ENCODE results near the gene OCA2.

Gene OCA2

DNA sequence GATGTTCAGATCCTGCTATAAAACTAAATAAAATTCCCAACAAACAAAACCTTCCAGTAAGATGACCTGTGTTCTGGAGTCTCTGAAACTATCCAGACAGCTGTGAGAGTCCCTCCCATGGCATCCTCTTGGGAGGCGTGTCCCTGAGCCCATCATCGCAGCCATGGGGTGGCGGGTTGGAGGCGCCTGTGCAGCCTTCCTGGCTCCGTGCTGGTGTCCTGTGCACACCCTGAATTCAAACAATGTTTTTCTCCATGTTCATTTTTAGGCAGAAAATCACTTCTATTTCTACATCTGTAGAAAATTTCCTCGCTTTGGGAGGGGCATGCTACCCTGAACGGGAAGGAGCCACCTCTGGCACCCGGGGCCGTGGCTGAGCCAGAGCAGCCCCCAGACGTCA, 19.4 kb upstream of the OCA2 start:
- DNase-seq, result no peak

DNA sequence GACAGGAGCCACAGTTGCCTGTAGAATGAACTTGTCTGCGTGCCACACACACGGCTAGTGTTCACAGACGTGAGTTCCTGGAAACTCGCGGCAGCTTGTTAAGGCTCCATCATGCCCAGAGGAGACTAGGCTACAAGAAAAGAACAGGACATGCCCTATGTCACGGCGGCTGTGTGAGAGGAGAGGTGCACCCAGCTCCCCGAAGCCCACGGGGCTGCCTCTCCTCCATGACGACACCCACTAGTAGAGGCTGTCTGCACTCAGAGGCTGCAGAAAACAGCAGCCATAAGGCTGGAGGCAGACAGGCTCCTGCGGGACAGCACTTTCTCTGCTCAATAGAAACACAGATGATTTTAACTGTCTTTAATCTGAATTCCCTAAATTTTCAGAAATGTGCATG, 19.0 kb upstream of the OCA2 start:
- no peak for DNase-seq

DNA sequence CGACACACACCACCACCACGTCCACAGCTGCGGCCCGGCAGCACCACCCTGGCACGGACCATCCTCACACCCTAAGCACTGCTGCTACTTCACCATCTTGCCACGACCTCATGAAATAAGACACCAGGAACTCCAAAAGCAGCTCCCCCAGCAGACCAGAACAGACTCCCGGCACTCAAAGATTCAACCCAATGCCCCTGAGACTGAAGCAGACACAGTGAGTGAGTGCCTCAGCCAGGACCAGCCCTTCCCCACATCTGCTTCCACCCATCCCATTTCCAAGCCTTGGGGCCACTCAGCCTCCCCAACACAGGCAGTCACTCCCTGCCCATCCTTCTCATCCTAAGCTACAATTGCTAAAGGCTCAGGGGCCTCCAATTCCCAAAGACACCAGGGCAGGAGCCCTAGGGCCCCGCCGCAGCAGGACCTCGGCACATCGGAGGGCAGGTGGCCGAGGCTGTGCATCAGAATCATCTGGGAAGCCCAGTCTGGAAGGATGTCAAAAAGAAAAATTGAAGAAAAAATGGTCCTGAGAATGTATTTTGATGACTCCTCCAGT, 18.4 kb upstream of the OCA2 start:
- DNase-seq, result no peak

DNA sequence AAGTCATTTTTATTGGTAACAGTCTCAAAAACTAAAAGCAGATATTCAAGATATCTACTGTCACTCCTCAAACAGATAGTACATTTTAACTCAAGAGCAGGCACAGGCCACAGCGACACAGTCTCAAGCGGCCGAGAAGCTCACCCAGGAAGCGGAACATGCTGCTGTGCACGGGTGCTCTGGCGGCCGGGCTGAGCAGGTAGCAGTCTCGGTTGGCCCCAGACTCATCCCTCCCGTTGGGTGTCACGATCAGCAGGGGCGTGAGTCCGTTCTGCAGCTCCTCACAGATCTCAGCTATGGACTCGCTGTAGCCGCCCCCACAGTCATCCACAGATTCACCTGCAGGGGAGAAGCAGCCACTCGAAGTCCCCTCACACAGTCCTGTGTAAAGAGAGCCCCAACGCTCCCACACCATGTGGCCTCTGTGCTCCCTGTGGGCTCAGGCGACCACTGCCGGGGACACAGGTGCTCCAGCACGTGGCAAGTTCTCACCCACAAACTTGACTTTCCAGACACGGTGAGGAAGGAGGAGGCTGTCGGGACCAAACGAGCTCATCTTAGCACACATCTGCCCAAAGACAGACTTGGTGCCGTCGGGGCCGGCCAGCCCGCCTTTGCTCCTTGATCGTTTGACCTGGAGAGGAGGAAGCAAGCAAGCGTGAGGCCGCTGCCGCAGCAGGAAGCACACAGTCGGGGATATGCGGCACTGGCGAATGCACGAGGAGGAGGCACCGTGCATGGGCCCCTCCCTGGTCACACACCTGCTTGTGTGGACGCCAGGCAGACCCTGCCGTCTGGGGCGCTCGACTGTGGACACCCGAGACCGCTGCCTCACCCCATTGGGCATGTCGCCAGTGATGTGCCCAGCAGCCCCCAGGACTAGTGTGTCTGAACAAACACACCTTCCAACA, 17.7 kb upstream of the OCA2 start:
- no peak for DNase-seq

DNA sequence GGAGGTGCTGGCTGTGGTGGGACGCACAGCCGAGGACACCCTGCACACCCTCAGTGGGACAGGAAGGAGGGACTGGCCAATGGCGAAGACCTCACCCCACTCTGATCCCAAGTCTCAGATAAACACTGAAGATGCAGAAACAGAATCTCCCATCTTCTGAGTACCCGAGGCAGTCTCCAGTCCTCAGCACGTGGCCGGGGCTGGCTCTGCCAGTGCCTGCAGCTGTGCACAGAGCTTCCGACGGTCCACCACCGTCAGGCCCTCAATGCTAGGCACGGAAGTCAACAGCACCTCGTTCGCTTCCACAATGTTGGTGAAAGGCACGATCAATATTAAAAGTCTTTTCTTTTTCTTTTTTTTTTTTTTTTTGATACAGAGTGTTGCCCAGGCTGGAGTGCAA, 16.8 kb upstream of the OCA2 start:
- DNase-seq, result no peak

DNA sequence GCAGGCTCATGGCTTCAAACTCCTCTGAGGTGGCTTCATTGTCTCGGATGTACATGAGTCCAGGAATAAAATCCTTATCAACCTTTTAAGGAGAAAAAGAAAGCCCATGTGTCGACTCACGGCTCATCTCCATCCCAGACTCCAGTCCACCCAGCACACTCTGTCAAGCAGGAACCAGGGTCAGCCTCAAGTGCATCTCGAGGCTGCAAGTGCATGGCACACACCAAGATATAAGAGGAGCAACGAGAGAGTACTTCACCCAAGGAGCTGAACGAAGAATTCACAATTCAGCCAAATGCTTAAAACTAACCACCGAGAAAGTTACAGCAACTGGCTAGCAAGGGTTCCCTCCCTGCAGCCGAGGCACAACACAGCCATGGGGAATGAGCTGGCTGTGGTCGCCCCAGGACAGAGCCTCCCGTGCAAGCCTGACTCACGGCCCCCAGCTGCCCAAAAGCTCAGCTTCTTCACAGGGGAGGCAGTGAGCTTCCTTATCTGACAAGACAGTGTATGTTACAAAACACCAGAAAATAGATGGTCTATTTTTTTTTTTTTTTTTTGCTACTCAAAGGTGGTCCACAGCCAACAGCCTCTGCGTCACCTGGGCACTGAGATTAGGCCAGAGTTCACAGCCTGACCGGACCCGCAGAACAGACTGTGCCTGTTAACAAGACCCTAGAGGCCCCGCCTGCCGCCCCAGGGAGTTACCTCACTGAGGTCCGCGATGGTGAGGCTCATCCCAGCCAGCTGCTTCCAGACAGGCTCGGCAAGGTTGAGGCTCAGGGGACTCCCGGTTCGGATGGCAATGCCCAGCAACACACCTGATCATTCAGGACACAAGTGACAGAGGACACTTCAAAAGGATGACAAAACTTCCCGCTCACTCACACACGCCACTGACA, 15.9 kb upstream of the OCA2 start:
- DNase-seq, result no peak

DNA sequence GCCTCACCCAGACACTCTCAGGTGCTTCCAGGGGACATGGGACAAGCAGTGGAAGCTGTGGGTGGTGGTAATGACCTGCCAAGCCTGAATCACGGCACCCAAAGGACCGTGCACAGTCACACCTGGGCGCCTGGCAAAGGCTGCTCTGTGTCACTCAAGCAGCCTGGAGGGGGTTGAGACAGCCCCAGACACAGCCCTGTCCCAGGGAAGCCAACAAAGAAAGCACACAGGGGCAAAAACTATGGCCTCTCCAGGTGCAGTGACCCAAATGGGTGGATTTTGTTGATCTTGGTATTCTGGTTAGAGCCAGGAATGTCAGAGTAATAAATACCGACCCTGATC, 15.0 kb upstream of the OCA2 start:
- no peak for DNase-seq

DNA sequence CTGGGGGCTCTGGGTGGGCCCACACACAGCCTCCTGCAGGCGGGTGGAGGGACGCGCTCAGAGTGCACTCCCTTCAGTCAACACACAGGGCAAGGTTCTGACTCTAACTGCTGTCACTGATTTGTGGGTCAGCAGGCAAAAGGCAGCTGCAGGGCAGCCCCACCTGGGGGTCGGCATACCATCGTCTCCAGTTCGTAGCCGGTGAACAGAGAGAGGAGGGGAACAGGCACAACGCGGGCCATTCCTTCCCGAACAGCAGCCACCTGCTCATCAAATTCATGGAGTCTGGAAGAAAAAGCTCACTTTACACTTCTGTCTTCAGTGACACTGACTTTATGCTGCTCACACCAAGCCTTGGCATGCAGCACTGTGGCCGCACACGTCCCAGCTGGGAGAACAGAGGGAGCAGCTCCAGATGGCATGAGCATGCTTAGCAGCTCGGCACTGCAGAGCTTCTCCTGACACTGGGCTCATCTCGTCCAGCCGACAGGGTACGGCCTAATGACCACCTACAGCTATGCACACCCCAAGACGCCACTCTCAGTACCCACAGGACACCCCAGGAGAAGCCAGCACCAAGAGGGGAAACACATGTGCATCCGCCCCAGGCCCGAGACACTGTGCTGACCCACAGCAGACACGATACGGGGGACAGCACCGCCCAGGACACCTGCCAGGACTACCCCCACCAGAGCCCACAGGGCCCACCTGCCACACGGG, 14.4 kb upstream of the OCA2 start:
- DNase-seq, result no peak

DNA sequence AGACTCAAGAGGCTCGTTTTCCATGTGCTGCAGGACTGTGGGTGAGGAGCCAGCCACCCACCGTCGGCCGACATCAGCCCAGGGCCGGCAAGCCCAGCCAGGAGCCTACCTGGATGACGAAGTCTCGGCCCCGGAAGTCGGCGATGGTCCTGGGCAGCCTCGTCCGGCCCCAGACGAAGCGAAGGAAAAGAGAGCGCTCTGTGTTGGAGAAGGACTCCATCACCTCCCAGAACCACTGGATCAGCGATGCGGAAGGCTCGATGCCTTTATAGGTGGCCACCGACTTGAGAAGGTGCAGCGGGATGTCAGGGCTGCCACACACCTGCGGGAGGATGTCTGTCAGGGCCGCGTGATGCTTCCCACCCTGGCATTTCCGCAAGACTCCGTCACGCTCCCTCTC, 13.8 kb upstream of the OCA2 start:
- DNase-seq, result no peak

DNA sequence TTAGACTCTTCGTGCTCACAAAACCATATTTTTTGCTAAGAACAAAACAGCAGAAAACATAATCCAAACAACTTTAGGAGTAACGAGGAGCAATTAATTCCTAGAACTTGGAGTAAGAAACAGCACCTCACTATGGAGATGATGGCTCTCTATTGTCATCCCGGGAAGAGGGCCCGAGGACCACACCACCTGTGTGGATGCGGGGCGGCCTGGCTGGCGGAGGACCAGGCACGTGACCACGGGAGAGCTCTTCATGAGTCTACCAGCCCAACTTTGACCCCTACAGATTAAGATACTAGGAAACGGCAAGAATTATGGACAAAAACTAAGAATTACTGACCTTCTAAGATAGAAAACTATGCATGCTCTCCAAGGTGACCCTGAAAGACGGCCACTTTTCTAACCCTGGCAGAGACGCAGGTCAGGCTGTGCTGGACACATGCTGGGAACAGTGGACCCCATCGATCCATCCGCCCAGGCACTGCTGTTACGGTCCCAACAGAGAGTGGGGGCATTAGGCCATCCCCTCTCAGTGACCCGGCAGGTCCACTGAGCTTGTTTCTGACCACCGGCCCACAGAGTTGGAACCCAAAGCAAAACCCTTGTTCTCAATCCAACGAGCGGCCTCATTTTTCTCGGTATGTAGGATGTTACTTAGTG, 13.1 kb upstream of the OCA2 start:
- no peak for DNase-seq

DNA sequence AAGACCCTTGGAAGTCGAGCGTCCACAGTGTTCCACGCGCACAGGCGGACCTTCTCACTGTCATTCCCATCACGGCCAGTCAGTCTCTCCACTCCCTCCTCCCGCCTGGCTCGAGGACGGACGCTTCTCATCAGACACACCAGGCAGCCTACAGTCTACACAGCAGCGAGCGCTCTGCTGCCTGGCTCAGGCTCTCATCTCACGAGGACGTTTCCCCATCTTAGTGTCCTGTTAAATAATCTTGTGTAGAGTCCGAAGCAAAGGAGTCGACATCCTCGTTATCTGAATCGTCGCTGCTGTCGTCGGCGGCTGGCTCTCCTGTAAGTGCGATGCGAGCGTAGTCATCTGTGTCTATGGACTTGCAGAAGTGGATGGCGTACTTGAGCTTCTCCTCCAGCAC, 12.4 kb upstream of the OCA2 start:
- DNase-seq, result no peak

DNA sequence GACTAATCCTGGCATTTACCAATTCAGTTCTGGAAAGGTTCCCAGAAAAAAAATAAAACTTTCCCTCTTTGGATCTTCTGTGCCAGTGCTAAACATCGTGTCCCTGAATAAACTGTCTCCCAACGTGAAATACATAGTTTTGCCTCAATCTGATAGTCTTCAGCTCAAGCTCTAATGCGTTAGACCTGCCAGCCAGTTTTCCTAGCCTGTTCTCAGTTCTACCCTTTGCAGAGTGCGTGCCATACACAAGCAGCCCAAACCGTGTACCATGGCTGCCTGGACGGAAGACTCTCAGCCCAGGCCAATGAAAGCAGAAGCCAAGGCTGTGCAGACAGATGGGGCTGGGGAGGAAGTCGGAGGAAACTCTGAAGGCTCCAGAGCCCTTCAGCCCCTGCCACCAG, 11.4 kb upstream of the OCA2 start:
- no peak for DNase-seq

DNA sequence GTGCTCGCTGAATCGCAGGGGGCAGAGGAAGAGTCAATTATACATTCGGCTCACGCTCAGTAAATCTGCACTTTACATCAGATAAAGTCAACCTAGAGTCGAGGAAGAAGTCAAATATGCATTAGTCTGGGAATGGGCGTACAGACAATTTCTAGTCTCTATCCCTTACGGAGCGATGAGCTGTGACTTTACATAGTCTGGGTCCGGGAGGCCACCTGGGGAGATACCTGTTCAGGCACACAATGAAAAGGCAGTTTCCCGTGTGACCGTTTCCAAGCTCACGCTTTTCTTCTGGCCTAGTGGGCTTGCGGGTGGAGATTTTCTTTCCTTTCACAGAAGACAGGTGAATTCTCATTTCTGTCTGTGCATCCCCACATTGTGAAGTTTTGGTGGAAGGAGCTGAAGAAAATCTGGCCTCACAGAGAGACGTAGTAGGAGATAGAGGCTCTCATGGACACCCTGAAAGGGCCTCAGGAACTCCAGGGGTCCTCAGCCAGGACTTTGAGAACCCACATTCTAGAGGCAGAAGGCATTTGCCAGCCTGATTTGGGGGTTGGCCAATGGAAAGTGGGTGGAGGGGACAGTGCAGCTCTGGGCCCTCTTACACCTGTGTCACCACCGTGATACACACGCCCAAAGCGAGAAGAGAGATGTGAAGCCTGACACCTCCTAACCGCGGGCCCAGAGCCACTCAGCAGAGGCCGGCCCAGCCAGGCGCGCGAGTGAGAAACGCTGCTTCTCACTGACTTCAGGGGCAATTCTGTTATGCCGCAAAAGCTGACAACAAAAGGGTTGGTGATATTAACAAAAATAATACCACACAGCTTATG, 10.7 kb upstream of the OCA2 start:
- no peak for DNase-seq

DNA sequence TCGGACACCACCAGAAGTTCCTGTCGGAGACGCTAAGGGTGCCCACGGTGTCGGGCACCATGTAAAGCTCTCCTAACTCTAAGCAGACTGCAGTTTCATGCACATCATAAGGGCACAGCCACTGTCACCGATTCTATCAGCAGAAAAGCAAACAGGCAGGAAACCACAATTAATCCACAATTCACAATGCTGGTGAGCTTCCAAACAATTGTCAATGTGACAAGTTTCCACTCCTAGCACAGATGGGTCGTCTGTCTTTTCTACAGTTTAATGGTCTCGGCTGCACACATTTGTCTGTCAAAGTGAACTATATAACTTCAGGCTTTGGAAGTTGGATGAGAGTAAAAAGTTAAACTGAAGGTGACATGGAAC, 8.8 kb upstream of the OCA2 start:
- no peak for DNase-seq

DNA sequence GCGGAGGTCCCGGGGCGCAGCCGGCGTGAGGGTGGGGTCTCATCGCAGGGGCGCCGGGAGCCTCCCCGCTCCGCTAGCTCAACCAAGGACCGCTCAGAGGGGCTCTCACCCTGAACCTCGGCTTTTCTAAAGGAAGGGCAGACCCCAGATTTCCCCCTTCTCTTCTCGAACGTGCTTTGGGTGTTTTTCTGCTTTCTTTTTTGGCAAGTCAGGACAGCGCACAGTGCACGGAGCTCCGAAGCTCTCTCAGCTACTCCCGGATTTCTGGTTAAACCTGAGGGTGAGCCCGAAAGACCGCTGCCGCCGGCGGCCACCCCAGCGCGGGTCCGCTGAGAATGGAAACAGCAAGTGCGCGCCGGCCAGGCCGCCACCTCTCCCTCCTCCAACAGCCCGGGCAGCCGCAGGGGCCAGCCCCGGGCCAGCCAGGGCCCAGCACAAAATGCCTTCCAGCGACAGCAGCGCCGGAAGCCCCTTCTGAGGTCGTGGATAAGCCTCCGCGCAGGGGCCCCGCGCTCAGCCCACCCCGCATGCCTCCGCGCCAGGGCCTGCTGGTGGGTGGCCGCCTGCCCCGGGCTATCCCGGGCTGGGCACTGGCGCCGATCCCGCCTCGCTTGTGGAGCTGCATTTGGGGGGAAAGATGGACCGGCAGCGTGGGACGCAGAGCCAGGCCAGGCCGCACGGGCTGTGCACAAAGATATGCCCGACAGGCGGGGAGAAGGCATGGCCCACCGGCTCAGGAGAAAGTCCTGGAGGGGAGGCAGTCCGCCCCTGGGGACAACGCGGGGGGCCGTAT, 8.2 kb upstream of the OCA2 start:
- no peak for DNase-seq

DNA sequence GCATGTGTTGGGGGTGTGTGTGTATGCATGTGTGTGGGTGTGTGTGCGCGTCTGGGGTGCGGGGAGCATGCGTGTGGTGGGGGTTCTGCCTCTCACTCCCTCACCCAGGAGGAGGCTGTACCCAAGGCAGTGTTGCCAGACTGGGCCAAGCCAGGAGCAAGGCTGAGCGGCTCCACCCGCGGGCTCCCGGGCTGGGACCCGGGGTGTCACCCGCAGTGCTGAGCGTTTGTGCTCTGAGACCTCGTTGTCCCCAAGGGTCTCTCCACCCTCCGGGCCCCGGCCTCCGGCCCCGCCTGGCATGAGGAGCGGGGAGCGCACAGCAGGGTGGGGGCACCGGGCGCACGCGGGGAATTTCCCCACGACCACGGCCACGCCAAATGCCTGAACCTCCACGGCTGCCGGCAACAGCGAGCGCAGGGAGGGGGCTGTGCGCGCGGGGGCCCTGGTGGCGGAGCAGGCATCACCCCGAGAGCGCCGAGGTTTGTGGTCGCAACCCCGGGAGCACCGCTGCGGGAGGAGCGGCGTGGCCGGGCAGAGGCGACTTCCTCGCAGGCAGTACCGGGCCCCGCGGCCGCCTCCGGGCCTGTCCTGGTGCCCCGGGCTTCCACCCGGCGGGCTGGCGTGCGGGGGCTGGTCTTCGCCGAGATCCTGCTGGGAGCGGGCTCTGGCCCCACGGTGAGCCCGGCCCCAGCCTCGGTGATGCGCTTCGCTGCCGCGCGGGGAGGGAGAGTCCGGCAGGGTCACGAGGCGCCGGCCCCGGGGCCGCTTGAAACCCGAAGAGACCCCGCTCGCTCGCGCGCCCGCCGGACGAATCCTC, 7.4 kb upstream of the OCA2 start:
- no peak for DNase-seq

DNA sequence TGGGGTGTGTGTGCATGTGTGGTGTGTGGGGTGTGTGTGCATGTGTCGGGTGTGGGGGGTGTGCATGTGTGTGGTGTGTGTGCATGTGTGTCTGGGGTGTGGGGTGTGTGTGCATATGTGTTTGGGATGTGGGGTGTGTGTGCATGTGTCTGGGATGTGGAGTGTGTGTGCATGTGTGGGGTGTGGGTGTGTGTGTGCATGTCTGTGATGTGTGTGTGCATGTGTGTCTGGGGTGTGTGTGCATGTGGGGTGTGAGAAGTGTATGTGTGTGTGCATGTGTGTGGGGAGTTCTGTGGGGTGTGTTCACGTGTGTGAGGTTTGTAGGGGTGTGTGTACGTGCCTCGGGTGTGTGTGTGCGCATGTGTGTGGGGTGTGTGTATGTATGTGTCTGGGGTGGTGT, 6.7 kb upstream of the OCA2 start:
- no peak for DNase-seq

DNA sequence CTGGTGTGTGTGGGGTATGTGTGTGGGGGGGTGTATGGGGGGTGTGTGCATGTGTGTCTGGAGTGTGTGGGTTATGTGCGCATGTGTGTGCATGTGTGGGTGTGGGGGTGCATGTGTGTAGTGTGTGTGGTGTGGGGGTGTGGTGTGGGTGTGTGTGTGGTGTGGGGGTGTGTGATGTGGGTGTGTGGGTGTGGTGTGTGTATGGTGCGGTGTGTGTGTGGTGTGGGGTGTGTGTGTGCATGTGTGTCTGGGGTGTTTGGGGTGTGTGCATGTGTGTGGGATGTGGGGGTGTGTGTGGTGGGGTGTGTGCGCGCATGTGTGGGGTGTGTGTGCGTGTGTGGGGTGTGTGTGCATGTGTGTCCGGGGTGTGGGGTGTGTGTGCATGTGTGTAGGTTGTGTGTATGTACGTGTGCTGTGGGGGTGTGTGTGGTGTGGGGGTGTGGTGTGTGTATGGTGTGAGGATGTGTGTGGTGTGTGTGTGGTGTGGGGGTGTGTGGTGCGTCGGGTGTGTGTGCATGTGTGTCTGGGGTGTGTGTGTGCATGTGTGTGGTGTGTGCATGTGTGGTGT, 6.2 kb upstream of the OCA2 start:
- DNase-seq, result no peak

DNA sequence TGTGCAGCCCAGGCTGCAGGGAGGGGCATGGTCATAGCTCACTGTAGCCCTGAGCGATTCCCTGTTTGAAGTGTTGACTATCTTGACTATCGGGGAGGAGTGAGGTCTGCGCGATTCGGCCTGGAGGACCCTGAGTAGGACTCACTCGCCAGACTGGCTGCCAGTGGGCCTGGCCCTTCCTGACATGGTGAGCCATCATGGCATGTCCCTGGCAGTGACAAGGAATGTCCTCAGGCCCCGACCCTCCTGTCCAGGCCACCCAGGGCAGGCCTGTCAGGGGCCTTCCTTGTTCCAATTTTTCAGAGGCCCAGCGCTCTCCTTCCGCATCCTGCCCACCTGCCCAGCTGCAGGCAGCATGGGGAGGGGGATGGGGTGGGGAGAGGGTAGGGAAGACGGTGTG, 5.2 kb upstream of the OCA2 start:
- no peak for DNase-seq

DNA sequence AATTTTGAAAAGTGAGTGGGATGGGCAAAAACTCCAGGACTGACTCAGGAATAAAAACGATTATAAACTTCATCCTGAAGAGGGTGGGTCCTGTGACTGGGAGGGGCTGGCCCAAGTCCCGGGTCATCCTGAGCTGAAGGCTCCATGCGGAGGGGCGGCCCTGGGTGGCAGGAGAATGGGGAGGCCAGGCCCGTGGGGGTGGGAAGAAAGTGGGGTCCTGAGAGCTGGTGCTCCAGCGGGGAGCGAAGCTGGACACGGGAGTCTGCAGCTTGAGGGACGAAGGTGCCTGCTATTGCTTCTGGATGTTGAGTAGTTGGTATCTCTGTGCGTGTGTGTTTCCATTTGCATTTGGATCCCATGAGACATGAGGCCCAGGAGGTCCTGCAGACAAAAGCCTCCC, 4.7 kb upstream of the OCA2 start:
- DNase-seq, result no peak
